Stimulated activated CD4-positive, alpha-beta T cell treated with anti-CD3 and anti-CD28 coated beads, Interleukin-15, amount 100 ng/mL, for 48 hours (primary cell): Measurements from ENCODE around the gene ITGAL.
"Not testable (repeated sequence)": the region's sequence is repeated elsewhere in the genome, so short reads cannot be mapped to it uniquely, and the experiment has no call there.

ENCODE experiments used
- DNase-seq, 2 donors: peaks; one replicate each; pipeline ENCODE4 v3.0.0-alpha.2; 2020; ENCODE audit warnings: low read depth in 2 of 2

The ITGAL gene

DNA sequence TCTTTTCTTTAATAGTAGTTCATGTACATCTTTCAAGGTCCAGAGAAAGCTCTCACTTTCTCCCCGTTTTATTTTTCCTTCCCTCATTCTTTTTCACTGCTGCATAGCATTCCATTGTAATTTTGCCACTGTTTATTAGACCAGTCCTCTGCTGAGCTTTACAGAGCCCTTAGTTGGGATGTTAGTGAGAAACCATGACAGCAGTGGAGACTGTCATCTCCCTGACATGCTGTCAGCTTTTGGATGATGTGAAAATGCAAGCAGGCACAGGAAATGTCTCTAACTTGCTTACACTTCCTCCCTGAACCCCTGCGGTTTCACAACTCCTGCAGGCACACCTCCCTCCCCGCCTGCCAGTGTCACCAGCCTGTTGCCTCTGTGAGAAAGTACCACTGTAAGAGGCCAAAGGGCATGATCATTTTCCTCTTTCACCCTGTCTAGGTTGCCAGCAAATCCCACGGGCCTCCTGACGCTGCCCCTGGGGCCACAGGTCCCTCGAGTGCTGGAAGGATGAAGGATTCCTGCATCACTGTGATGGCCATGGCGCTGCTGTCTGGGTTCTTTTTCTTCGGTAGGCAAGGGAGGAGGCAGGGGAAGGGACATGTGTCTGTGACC lies at the start of gene ITGAL:
Gene ITGAL (plus strand): TSS at position 415 of the 615 bp plus-strand sequence. CDS start 96 bp downstream, at position 511.
- peak; percentile 77 to 82 for DNase-seq

DNA sequence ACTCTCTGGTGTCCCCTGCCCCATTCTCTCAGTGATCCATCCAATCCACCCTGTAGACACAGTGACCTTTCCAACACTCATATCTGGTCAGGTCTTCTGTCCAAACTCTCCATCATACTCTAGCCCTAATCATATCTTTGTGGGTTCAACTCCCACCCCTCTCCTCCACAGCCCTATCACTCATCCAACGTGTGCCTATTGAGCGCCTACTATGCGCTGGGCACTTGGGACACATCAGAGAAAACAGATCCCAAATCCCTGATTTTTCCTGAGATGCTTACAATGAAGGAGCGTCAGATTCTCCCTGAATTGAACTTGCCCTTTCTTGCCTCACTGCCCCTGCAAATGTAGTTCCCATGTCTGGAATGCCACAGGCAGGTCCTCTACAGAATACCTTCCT lies 44.5 kb upstream of the ITGAL start:
- no peak for DNase-seq

DNA sequence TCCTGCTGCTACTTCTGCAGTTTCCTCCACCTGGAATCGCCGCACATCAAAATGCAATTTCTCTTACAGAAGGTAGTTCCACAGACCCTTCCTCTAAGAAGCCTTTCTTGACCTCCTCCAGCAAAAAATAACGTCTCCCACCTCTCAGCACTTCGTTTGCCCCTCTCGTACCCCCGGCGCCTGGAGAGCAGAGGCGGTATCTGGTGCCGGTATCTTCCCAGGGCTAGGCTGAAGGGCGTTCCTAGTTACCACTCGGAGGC lies 43.2 kb upstream of the ITGAL start:
- no peak for DNase-seq

DNA sequence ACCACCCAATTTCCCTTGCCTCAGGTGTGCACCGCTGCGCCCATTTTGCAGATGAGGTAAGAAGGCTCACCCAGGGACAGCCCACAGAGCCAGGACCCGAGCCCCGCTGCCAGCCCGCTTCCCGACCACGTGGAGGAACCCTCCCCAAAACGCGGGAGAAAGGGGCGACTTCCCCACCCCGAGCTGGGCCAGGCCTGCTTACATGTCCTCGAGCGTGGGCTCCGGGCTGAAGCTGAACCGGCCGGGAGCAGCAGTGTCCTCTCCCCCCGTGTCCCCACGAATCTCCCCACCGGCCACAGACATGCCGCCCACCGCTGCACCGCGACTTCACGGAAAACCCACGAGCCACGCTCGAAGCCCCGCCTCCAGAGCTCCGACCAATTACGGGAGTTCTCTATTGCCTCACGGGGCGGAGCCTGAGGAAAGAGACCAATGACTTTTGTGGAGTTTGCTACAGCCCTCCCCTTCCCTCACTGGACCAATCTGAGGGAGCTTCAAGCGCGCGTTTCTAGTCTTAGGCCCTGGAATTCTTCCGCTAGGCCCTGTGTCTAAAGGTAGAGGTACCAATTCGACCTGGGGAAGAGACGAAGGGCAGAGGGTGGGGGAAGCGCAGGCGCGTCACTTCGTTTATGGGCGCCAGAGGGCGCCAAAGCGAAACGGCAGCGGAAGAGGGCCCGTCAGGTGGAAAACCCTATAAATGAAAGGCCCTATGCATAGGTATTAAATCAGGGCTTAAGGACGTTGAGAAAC lies 42.7 kb upstream of the ITGAL start, which contains the start of gene DCTPP1:
Gene DCTPP1 (minus strand): TSS at position 353 of the 750 bp plus-strand sequence. CDS start 50 bp downstream, at position 303.
- DNase-seq = peak; percentile 96 to 97

DNA sequence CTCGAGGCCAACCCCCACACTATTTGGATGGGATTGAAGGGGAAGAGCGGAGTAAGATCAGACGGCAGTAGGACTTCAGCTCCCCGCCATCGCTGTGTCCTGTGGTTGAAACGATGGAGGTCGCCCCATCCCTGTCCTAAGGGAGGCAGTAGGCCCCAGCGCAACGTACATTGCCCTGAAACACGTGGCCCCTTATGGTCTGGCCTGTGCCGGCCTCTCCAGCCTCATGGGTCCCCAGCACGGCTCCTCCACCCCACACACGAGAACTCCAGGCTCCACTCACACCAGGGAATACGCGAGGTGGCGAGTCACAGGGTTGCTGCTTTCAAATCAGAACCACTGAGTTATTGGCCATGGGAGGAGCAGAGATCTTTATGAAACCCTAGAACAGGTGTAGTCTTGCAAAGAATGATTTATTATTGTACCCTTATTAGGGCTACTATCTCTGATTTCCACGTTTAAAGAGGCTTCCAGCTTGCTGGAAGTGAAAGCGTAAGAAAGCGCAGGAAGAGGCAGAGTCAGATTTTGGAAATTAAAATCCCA lies 42.0 kb upstream of the ITGAL start:
- DNase-seq = no peak

DNA sequence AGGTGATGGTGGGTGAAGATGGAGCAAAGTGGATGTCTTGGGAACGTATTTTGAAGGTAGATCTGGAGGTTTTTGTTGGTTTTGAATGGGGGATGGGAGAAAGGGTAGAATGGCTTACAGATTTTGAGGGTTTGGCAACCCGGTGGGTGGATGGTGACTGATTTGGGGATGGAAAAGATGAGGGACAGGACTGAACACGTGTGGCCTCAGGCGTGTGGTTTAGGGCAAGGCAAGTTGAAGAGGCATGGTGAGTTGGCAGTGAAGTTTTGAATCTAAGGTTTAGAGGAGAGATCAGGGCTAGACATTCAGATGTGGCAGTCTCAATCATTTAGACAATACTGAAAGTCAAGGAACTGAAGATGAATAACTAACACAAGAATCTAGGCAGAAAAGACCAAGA lies 37.7 kb upstream of the ITGAL start:
- peak; percentile 76 for DNase-seq

DNA sequence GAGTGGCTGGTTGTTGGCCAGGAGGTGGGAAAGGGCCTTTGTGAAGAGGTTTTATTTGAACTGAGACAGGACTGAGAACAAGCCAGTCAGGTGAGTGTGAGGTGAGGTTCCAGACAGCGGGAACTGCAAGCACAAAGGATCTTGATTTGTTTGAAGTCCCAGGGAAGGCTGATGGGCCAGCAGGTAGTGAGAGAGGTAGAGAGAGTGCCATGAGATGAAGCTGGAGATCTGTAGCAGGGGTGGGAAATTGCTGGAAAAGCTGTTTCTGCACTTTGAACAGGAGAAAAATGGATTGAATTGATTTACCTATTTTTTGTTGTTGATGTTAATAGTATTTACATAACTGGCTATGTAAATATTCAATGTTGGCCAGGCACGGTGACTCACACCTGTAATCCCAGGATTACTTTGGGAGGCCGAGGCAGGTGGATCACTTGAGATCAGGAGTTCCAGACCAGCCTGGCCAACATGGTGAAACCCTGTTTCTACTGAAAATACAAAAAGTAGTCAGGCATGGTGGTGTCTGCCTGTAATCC lies 35.0 kb upstream of the ITGAL start:
- DNase-seq = no peak

DNA sequence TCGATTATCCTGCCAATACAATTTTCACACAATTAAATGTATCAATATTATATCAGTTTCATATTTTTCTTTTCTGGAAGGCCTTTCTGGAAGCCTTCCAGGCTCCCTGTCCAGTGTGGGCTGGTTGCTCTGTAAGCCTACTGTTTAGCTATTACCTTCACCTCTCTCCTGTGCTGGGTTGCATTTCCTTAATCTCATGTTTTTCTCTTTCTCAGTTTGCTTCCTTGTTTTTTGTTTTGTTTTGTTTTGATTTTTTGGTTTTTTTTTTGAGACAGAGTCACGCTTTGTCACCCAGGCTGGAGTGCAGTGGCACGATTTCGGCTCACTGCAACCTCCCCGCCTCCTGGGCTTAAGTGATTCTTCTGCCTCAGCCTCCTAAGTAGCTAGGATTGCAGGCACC lies 33.7 kb upstream of the ITGAL start:
- no peak for DNase-seq

DNA sequence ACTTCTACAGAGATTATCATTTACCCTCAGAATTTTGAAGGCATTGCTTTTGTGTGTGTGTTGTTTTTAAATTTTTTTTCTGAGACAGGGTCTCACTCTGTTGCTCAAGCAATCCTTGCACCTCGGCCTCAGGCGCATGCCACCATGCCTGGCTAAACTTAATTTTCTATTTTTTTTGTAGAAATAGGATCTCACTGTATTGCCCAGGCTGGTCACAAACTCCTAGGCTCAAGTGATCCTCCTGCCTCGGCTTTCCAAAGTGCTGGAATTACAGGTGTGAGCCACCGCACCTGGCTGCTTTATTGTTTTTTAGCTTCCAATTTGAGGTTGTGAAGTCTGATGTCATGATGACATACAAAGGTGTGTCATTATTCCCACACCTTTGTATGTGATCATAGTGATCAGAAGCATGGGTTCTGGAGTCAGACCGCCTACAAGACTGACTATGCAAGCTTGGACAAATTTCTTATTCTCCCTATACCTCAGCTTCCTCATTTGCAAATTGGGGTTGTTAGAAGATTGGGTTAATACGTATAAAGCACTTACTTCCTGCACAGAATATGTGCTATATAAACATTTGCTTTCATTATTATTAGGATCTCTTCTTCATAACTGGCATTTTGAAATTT lies 32.7 kb upstream of the ITGAL start:
- no peak for DNase-seq

DNA sequence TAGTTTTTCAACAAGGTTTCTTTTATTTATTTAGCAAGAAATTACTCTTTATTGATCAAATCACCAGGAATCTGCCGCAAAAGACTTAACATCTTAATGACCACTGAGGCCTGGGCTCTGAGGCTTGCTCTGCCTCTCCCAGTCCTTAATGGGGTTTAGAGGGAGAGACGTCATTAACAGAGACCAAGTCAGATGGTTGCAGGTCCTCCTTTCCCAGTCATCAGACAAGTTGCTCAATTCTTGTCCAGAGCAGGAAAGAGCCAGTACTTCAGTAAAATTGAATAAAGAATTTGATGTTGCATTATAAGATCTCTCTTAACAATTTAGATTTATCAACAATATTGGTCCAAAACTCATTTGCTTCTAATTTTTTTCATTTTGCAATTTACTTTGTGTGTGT lies 28.9 kb upstream of the ITGAL start:
- no peak for DNase-seq

DNA sequence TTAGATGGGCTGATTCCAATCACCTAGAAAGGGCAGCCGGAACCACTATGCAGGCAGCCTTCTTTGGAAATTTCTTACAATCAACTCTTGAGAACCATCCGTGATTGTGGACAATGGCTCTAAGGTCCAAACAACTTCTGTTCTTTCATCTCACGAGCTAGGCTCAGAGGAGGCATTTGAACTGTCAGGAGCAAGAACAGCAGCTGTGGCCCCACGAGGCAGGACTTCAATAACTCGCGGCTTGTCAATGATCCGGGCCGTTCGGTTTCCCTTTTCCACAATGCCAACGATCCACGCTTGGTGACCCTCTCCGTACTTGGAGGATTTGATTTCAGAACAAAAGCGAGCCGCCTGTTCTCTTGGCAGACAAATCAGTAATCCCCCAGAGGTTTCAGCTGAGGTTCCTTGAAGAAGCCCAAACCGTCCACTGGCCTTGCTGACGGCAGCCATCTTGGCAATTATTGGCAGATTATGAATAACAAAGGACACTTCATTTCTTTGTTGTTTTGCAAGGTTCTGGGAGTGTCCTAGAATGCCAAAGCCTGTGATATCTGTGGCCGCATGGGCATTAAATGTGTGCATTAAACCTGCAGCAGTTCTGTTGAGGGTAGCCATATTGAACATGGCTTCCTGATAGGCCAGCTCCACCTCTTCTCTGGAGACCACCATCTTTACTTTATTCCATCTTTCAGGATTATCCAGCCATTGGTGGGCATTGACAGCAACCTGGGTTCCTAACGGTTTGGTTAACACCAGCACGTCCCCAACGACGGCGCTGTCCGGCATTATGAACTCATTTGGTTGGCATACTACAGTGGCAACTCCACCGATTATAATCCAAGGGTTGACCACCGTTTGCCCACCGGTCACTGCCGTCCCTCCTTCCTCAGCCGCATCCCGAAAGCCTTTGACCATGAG lies 28.1 kb upstream of the ITGAL start:
- DNase-seq = no peak

DNA sequence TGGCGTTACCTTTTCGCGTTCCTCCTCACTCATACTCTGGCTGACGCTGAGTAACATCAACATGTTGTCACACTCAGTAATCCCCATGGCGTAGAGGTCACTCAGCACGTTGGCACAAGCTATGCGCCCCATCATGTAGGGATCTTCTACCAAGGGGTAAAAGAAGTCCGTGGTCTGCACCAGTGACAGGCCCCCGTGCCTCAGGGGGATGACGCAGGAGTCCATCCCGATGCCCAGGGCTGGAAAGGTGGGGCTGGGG lies 27.5 kb upstream of the ITGAL start:
- no peak for DNase-seq

DNA sequence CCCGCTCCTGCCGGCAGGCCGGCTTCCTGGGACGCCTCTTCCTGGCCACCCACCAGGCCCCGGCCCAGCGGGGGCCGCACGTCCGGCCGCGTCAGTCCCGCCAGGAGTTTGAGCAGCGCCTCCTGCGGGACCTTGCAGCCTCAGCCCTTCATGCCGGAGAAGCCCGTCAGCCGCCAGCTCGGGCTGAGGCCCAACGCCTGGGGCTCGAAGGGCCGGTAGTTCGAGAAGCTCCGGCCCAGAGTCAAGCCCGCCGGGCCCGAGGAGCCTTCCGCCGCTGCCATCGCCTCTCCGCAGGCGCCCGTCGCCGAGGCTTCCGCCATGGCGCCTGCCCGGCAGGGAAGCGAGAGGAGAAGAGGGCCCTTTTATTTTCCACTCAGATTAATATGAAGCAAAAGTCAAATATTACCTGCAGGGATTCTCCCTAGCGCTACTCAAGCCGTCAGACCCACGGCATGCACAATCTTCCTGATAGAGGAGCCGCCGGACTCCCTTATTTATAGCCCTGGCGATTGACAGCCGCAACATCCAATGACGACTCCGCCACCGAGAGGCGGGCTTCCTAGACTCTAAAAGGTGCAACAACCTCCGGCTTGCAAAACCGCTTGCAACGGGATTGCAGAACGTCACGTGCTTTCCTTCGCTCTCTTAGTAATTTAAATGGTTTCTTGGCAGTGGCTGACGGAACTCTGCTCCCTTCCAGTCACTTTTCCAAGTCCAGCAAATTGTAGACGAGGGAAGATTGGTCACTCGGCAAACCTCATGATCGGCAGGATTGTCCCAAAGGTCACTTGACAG lies 26.9 kb upstream of the ITGAL start, which contains the start of gene SEPHS2:
Gene SEPHS2 (minus strand): TSS at position 467 of the 795 bp plus-strand sequence. CDS start 147 bp downstream, at position 320.
- DNase-seq = peak; percentile 94 to 96

DNA sequence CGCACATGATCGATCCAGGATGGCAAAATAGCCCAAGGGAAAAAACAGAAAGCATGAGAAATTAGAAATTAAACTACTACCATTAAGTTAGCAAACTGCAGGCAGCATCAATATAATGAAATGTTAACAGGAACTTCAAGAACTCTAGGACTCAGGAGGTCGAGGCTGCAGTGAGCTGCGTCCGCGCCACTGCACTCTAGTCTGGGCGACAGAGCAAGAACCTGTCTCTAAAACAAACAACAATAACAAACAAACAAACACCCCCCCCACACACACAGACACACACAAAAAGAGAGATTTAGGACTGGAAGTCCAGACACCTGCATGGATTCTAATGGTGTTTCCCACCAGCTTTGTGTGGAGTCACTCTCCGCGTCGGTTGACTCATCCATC lies 26.3 kb upstream of the ITGAL start:
- DNase-seq = no peak

DNA sequence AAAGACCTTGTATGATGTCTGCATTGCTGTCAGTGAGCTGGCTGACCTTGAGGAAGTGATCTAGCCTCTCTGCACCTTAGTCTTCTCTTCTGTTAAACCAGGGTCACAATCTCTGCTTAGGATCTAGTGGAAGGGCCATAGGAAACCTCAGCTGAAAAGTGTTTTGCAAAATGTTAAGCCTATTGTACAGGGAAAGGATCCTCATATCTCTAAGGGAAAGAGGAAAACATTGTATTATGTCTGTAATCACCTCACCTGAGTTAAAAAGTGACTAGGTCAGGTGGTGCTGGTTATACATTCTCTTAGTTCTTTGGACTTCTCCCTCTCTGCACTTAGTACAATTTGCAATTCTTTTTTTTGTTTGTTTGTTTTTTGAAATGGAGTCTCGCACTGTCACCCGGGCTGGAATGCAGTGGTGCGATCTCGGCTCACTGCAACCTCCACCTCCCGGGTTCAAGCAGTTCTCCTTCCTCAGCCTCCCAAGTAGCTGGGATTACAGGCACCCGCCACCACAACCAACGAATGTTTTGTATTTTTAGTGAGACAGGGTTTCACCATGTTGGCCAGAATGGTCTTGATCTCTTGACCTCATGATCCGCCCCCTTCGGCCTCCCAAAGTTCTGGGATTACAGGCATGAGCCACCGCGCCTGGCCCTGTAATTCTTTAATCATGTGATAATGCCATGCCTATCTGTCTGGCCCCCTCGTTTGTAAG lies 24.9 kb upstream of the ITGAL start:
- DNase-seq = no peak

DNA sequence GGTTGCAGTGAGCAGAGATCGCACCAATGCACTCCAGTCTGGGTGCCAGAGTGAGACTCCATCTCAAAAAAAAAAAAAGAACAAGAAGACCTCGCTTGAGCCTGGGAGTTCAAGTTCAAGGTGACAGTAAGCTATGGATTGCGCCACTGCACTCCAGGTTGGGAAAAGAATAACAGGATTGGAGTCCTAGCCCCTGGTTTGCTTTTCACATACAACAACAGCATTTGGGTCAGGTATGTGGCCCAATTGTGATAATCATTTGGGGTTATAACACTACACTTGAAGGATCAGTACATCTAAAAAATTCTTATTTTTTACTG lies 23.5 kb upstream of the ITGAL start:
- no peak for DNase-seq

DNA sequence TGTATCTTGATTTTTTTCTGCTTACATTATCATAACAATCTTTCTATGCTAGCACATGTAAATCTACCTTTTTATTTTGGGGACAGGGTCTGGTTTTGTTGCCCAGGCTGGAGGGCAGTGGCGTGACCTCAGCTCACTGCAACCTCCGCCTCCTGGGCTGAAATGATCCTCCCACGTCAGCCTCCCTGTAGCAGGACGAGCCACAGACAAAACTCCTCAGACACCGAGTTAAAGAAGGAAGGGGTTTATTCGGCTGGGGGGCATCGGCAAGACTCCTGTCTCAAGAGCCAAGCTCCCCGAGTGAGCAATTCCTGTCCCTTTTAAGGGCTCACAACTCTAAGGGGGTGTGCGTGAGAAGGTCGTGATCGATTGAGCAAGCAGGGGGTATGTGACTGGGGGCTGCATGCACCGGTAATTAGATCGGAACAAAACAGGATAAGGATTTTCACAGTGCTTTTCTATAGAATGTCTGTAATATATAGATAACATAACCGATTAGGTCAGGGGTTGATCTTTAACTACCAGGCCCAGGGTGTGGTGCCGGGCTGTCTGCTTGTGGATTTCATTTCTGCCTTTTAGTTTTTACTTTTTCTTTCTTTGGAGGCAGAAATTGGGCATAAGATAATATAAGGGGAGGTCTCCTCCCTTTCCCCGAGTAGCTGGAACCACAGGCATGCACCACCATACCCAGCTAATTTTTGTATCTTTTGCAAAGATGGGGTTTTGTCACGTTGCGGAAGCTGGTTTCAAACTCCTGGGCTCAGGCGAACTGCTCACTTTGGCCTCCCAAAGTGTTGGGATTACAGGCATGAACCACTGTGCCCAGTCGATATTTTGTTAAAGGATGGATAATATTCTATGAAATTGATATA lies 19.6 kb upstream of the ITGAL start:
- not testable (repeated sequence) for DNase-seq

DNA sequence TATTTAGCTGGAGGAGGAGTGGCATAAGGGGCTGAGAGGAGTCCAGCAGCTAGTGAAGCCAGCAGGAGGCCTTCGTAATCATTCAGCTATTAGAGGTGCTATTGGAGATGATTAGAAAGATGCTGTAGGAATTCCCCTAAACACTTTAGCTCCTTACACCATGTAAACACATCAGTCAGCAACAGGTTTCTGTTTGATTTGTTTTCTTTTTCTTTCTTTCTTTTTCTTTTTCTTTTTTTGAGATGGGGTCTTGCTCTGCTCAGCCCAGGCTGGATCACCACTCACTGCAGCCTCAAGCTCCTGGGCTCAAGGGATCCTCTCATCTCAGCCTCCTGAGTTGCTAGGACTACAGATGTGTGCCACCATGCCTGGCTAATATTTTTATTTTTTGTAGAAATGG lies 16.2 kb upstream of the ITGAL start:
- no peak for DNase-seq

DNA sequence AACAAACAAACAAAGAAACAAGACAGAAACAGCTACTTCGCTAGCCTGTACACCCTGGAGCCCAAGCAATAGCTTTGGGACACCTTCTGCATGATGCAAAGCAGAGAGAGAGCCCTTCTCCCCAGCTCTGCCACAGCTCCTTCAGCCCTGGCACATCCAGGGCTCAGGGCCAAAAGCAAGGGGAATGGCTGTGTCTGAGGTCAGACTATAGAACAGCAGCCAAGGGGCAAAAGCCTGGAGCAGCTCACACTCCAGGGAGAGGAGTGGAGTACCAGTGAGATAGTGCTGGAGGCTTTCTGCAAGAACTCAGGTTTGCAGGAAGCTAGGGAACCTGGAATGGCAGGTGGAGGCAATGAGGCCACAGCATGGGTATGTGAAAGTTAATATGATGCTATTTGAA lies 15.3 kb upstream of the ITGAL start:
- DNase-seq = no peak
